ENCODE measurements around the gene IFNAR2.
"Not testable (repeated sequence)": the region's sequence is repeated elsewhere in the genome, so short reads cannot be mapped to it uniquely, and the experiment has no call there.

Gene IFNAR2

GRCh38 chr21:33244082-33244778 lies 14.5 kb downstream of the IFNAR2 start:
- no peak for DNase-seq (ENCODE audit: low read depth)

- no peak for DNase-seq (ENCODE audit: low read depth)
These were observed 15.0 kb downstream of the IFNAR2 start for GRCh38 chr21:33244779-33245105.

DNA sequence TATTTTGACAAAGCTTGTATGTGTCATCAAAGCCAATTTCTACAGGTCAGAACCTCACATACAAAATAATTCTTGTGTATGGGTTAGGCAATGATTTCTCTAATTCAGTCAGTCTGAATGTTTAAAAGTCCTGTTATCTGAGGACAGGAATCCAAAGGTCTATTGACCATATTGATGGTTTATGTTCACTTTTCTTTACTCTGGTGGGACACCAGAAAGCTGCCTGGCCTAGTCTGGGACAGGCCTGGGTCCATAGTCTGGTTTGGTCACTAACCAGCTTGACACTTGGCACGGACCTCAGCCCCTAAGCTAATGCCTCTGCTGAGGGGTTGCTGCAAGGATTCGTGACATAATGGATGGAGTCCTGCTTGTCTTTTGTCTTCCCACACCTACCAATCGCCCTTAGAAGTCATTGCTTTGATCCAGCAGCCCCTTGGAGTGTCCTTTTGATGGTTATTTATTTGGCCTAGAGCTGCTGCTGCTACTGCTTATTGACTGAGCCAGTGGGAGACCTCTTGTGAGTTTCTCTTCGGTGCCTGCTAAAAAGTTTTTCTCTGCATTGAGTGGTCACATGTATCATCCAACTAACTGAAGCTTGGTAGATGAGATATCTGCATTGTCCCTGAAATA lies 15.7 kb downstream of the IFNAR2 start:
- DNase-seq (ENCODE audit: low read depth), result no peak

DNA sequence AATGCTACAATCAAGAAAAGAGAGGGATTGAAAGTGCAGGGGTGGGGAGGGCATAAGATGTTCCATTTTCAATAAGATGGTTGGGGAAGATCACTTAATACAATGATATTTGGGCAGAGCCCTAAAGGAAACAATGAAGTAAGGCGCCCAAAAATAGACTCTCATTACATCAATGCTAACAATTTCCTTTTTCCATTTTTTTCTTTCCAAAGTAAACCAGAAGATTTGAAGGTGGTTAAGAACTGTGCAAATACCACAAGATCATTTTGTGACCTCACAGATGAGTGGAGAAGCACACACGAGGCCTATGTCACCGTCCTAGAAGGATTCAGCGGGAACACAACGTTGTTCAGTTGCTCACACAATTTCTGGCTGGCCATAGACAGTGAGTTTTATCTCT lies 16.8 kb downstream of the IFNAR2 start:
- no peak for DNase-seq (ENCODE audit: low read depth)

DNA sequence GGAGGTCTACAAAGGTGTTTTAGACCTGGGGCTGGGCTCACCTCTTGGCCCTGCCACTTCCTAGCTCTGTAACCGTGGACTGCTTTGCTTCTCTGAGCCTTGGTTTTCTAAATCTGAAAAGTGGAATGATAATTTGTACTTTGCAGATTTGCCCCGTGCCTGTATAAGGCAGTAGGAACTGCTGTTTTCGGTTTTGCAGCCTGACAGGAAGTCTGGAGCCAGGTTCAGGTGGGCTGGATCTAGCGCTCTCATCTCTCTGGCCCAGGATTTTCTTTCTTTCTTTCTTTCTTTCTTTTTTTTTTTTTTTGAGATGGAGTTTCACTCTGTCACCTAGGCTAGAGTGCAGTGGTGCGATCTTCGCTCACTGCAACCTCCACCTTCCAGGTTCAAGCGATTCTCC lies 17.2 kb downstream of the IFNAR2 start:
- DNase-seq (ENCODE audit: low read depth), result no peak

DNA sequence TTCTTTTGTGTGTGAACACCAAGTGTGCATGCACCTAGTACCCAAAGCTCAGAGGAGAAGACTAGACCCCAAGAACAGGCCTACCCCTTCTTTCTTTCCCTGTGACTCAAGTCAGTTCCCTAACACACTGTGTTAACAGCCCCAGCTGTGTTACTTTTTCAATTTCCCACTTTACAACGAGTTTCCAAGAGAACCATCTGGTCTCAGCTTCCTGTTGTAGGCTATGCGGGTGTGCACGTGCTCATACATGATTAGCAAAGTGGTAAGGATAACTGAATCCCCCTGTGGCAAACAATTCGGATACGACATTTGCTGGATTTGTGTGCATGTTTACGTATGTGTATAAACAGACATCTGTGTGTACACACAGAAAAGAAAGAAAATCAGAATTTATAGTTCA lies 17.9 kb downstream of the IFNAR2 start:
- DNase-seq (ENCODE audit: low read depth), result no peak

DNA sequence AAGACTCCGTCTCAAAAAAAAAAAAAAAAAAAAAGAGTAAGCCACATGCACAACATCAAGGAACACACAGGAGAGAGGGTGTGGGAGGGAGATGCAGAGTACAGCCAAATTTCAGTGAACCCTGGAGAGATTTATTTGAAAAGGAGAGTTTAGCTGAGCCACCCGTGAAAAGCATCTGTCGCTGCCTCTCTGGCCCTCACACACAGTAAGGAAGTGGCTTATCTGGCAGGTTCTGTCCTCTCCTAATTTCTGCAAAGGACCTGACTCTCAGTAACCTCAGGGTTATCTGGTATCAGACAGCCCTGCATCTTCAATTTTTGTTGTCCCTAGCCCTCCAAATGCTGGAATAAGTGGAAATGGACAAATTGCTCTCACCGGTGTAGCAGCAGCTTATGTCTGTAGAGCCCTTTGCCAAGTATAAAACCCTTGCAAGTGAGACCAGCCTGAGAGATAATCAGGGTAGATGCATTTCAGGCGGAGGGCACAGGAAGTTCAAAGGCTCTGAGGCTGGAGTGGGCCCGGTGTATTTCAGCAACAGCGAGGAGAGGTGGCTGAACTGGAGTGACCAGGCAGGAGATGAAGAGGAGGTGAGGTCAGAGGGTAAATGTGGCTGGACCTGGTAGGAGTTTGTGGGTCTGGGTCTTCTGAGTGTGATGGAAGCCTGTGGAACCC lies 19.7 kb downstream of the IFNAR2 start:
- no peak for DNase-seq (ENCODE audit: low read depth)

- DNase-seq (ENCODE audit: low read depth), result no peak
These were observed 21.4 kb downstream of the IFNAR2 start for GRCh38 chr21:33251119-33251518.

GRCh38 chr21:33253382-33253781 lies 23.6 kb downstream of the IFNAR2 start:
- DNase-seq (ENCODE audit: low read depth), result not testable (repeated sequence)

DNA sequence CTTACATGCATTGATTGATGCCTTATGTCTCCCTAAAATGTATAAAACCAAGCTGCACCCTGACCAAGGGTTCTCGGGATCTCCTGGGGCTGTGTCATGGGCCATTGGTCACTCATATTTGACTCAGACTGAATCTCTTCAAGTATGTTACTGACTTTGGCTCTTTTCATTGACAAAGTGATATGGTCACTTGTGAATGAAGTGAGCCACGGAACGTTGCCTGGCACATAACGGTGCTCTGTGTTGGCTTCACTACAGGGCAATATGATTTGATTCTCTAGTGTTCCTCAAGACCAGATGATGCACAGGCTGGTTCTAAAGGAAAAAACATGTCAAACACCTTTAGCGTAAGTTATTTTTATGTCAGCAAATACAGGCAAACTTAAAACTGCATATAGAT lies 25.0 kb downstream of the IFNAR2 start:
- DNase-seq (ENCODE audit: low read depth), result no peak

- no peak for DNase-seq (ENCODE audit: low read depth)
These were observed 25.7 kb downstream of the IFNAR2 start for GRCh38 chr21:33255404-33255803.

DNA sequence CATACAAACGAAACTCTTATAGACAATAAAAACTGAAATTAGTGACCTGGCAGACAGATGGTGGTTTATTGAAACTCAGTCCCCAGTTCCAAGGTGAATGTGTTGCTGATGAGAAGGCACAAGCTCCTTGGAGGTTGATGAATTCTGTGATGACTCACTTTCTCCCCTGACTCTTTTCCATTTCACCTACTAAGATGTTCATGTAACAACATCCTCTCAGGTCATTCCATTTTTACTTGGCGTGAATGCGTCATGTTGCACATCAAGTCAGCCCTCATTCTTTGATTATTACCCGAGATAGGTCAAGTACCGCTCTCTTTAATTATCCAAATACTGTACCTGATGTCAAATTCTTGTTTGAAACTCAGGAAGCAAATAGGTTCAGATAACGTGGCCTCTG lies 26.3 kb downstream of the IFNAR2 start:
- no peak for DNase-seq (ENCODE audit: low read depth)

- no peak for DNase-seq (ENCODE audit: low read depth)
These were observed 27.5 kb downstream of the IFNAR2 start for GRCh38 chr21:33257094-33257803.

DNA sequence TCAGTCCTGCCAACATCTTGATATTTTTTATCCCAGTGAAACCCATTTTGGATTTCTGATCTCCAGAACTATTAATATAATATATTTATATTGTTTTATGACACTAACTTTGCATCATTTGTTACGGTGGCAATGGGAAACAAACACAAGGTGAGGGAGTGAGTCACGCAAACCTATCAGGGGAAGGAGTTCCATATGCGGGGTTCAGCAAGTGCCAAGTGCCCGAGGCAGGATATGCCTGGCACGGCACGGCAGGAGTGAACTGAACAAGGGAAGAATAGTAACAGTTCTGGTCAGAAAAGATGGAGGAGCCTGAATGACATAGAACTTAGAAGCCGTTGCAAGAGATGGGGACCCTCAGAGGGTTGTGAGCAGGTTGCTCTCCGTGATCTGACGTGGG lies 28.7 kb downstream of the IFNAR2 start:
- no peak for DNase-seq (ENCODE audit: low read depth)

- DNase-seq (ENCODE audit: low read depth), result peak; percentile 37
These were observed 29.7 kb downstream of the IFNAR2 start for GRCh38 chr21:33259428-33259827.

GRCh38 chr21:33259995-33260394 lies 30.3 kb downstream of the IFNAR2 start:
- DNase-seq (ENCODE audit: low read depth), result no peak

- peak; percentile 83 for DNase-seq (ENCODE audit: low read depth)
These were observed 31.9 kb downstream of the IFNAR2 start for GRCh38 chr21:33261635-33262034.

GRCh38 chr21:33262921-33263320 lies 33.2 kb downstream of the IFNAR2 start:
- no peak for DNase-seq (ENCODE audit: low read depth)

DNA sequence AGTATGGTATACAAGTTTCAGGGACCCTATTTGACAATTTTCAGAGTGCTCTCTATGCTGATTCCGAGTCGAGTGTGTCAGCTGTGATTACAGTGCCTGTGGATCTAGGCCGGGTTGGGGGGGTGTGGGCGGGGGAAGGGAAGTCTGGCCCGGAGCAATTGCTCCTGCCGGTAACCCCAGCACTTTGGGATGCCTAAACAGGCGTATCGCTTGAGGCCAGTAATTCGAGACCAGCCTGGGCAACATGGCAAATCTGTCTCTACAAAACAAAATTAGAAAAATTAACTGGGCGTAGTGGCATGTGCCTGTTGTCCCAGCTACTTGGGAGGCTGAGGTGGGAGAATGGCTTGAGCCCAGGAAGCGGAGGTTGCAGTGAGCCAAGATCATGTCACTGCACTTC lies 34.8 kb downstream of the IFNAR2 start:
- no peak for DNase-seq (ENCODE audit: low read depth)

DNA sequence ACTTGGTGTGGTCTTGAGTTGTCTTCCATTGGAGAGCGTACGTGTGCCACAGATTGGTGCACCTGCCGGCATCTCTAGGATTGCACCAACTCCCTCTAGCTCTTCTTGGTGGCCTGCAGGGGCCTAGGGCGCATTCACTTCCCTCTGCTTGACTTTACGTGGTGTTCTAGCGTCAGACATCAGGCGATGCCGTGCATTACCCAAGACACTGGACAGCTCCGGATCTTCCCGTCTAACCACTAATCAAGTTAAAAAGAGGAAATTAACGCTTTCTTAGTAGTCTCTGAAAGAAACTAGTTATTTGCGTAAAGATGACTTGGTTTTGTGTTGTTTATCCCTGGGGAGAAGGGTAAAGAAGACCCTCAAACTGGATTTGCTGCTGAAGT lies 35.9 kb downstream of the IFNAR2 start:
- DNase-seq (ENCODE audit: low read depth), result peak; percentile 39

DNA sequence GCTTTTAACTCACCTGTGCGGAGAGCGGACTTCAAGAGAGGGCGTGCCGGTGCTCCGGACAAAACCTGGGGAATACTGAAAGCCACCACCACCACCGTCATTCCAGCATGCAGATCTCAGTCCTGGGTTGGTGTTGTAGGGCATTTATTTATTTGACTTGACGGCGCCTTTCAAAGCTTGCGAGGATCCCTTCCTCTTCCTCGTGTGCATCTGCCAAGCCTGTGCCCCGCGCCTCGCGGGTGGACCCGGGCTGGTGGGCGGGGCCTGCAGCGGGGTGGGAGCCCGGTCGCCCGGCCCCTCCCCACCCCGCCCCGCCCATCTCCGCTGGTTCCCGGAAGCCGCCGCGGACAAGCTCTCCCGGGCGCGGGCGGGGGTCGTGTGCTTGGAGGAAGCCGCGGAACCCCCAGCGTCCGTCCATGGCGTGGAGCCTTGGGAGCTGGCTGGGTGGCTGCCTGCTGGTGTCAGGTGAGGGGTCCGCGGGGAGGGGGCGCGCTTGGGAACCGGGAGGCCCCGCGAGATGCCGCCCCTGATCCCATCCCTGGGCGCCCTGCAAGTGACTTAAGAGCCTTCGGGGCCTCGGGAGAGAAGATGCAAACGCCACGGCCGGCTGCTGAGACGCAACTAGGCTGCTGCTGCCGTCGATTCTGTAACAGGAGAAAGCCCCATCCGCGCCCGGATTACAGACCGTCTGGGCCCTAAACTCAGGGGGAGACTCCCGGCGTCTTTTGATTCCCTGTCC lies 36.5 kb downstream of the IFNAR2 start, which contains the start of gene IL10RB:
IL10RB (plus strand) TSS at position 318 of the 739 bp plus-strand sequence; CDS start at position 417, 99 bp downstream.
- DNase-seq (ENCODE audit: low read depth), result peak; percentile 67

DNA sequence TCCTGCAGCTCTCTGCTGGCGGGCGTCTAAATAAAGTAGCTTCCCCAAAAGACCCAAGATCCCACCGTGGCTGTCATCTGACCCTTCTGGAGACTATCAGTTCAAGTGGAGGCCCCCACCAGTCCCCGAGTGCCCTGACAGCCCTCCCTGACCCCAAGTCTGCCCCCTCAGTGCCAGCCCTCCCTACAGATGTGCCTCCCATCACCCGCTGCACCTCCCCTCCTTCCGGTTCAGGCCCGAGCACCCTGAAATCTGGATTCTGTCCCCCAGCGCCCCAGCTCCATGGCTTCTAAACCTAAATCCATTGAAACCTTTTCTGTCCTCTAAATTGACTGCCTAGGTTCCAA lies 37.0 kb downstream of the IFNAR2 start:
- DNase-seq (ENCODE audit: low read depth), result no peak

Data from EH (cell line).